MG63 (cell line): ENCODE measurements around the gene SPAG7. TPM values are rescaled to one million over a fixed set of nuclear protein-coding genes. Genes with fewer than 3 reads are reported as not detected.

Source experiments
- DNase-seq: peaks from one replicate; pipeline ENCODE4 v3.0.0-alpha.2; 2020
- H3K27me3 ChIP-seq: fragments of 250-450 bp; sonication (Bioruptor Pico); 2 replicates; pipeline ENCODE4 v1.5.1; 2020; ENCODE audit warnings: mild to moderate bottlenecking, moderate library complexity
- H3K36me3 ChIP-seq: fragments of 250-450 bp; sonication (Bioruptor Pico); 2 replicates; pipeline ENCODE4 v1.5.1; 2020; ENCODE audit warnings: mild to moderate bottlenecking, moderate library complexity
- H3K4me3 ChIP-seq: fragments of 250-450 bp; sonication (Bioruptor Pico); 2 replicates; pipeline ENCODE4 v1.5.1; 2020; ENCODE audit warnings: mild to moderate bottlenecking, moderate library complexity
- H3K9me3 ChIP-seq: fragments of 250-450 bp; sonication (Bioruptor Pico); 2 replicates; pipeline ENCODE4 v1.5.1; 2020; ENCODE audit warnings: mild to moderate bottlenecking, moderate library complexity
- total RNA-seq: library from RNA; depleted of rRNA; stranded (reverse); fragments of >200 nt; shearing (Covaris generic); gene quantifications from 2 replicates; pipeline ENCODE4 v1.2.3, GENCODE V29; 2014; ENCODE audit warnings: low replicate concordance

Gene SPAG7
- total RNA-seq, 1 experiment from 2014 or later: 32.2 TPM

GRCh38 chr17:4946312-4946976, 21.2 kb downstream of the SPAG7 start:
- no peak for DNase-seq
- peak overlapping the region; percentile 89 for H3K4me3 ChIP-seq
- peaks cover 54% of the 10 kb centered on the region for H3K36me3 ChIP-seq
- no peaks in the 10 kb centered on the region for H3K9me3 ChIP-seq
- H3K27me3 ChIP-seq: no peaks in the 10 kb centered on the region

GRCh38 chr17:4945944-4946280, 21.7 kb downstream of the SPAG7 start:
- DNase-seq: no peak
- Histone ChIP-seq H3K27me3 (no peaks in the 10 kb centered on the region), H3K4me3 (peak overlapping the region; percentile 89), H3K36me3 (peaks cover 54% of the 10 kb centered on the region), H3K9me3 (no peaks in the 10 kb centered on the region)

GRCh38 chr17:4945176-4945943, 22.3 kb downstream of the SPAG7 start:
- DNase-seq: peak; percentile 91
- Histone ChIP-seq H3K36me3 (peaks cover 54% of the 10 kb centered on the region), H3K27me3 (no peaks in the 10 kb centered on the region), H3K9me3 (no peaks in the 10 kb centered on the region), H3K4me3 (peak overlapping the region; percentile 89)

- peaks cover 54% of the 10 kb centered on the region for H3K36me3 ChIP-seq
- no peak for DNase-seq
- no peaks in the 10 kb centered on the region for H3K9me3 ChIP-seq
- no peaks in the 10 kb centered on the region for H3K27me3 ChIP-seq
- H3K4me3 ChIP-seq: no peak overlapping the region
These were observed 23.0 kb downstream of the SPAG7 start for GRCh38 chr17:4944554-4945175.

GRCh38 chr17:4944163-4944553, 23.5 kb downstream of the SPAG7 start:
- Histone ChIP-seq H3K27me3 (no peaks in the 10 kb centered on the region), H3K4me3 (no peak overlapping the region), H3K9me3 (no peaks in the 10 kb centered on the region), H3K36me3 (peaks cover 54% of the 10 kb centered on the region)
- DNase-seq: no peak

- Histone ChIP-seq H3K36me3 (peaks cover 51% of the 10 kb centered on the region), H3K27me3 (no peaks in the 10 kb centered on the region), H3K9me3 (no peaks in the 10 kb centered on the region), H3K4me3 (no peak overlapping the region)
- DNase-seq: no peak
These were observed 24.7 kb downstream of the SPAG7 start for GRCh38 chr17:4942760-4943508.

- peaks cover 40% of the 10 kb centered on the region for H3K36me3 ChIP-seq
- H3K27me3 ChIP-seq: no peaks in the 10 kb centered on the region
- DNase-seq: no peak
- H3K9me3 ChIP-seq: no peaks in the 10 kb centered on the region
- peak overlapping the region; percentile 70 for H3K4me3 ChIP-seq
These were observed 26.4 kb downstream of the SPAG7 start for GRCh38 chr17:4941319-4941610.

- H3K36me3 ChIP-seq: peaks cover 35% of the 10 kb centered on the region
- peak overlapping the region; percentile 70 for H3K4me3 ChIP-seq
- no peaks in the 10 kb centered on the region for H3K9me3 ChIP-seq
These were observed 26.9 kb downstream of the SPAG7 start for GRCh38 chr17:4940555-4941318.

GRCh38 chr17:4939796-4940554, 27.6 kb downstream of the SPAG7 start, which contains the start of the genes RNF167 and SLC25A11:
TSS of gene RNF167 (plus strand) at chr17:4940268. CDS start at chr17:4940910, 642 bp downstream.
TSS of gene SLC25A11 (minus strand) at chr17:4940046. CDS start at chr17:4939910, 136 bp downstream.
- peak within 1 kb of the TSS; percentile 70 for H3K4me3 ChIP-seq
- DNase-seq: peak; percentile 92
- peaks cover 27% of the 10 kb centered on the region for H3K36me3 ChIP-seq
- H3K27me3 ChIP-seq: no peaks in the 10 kb centered on the region
- H3K9me3 ChIP-seq: no peaks in the 10 kb centered on the region

More at GRCh38 chr17:4940555-4941318, 26.9 kb downstream of the SPAG7 start:
- no peak for DNase-seq
- no peaks in the 10 kb centered on the region for H3K27me3 ChIP-seq

- Histone ChIP-seq H3K27me3 (no peaks in the 10 kb centered on the region), H3K4me3 (peak overlapping the region; percentile 70), H3K36me3 (peaks cover 22% of the 10 kb centered on the region), H3K9me3 (no peaks in the 10 kb centered on the region)
- no peak for DNase-seq
These were observed 28.1 kb downstream of the SPAG7 start for GRCh38 chr17:4939546-4939795.

GRCh38 chr17:4938688-4939545, 28.7 kb downstream of the SPAG7 start:
- Histone ChIP-seq H3K9me3 (no peaks in the 10 kb centered on the region), H3K27me3 (no peaks in the 10 kb centered on the region), H3K36me3 (peaks cover 17% of the 10 kb centered on the region), H3K4me3 (peak overlapping the region; percentile 70)
- DNase-seq: no peak

GRCh38 chr17:4938069-4938491, 29.5 kb downstream of the SPAG7 start:
- H3K9me3 ChIP-seq: no peaks in the 10 kb centered on the region
- H3K36me3 ChIP-seq: peaks cover 8% of the 10 kb centered on the region
- DNase-seq: no peak
- H3K4me3 ChIP-seq: no peak overlapping the region
- no peaks in the 10 kb centered on the region for H3K27me3 ChIP-seq

GRCh38 chr17:4937553-4937952, 30.1 kb downstream of the SPAG7 start:
- Histone ChIP-seq H3K9me3 (no peaks in the 10 kb centered on the region), H3K36me3 (peaks cover 7% of the 10 kb centered on the region), H3K27me3 (no peaks in the 10 kb centered on the region), H3K4me3 (no peak overlapping the region)
- no peak for DNase-seq

GRCh38 chr17:4936436-4936835, 31.2 kb downstream of the SPAG7 start:
- no peaks in the 10 kb centered on the region for H3K9me3 ChIP-seq
- no peaks in the 10 kb centered on the region for H3K27me3 ChIP-seq
- DNase-seq: no peak
- no peak overlapping the region for H3K4me3 ChIP-seq
- H3K36me3 ChIP-seq: peaks cover 4% of the 10 kb centered on the region

GRCh38 chr17:4935650-4936049, 32.0 kb downstream of the SPAG7 start:
- Histone ChIP-seq H3K4me3 (no peak overlapping the region), H3K36me3 (peaks cover 4% of the 10 kb centered on the region), H3K9me3 (no peaks in the 10 kb centered on the region), H3K27me3 (no peaks in the 10 kb centered on the region)
- DNase-seq: no peak
